HG03175 (cell line): ENCODE measurements around the gene PCGF3.
"Not testable (repeated sequence)": the region's sequence is repeated elsewhere in the genome, so short reads cannot be mapped to it uniquely, and the experiment has no call there.

ENCODE experiments used
- ATAC-seq: cut with Tn5 transposase; IDR thresholded peaks from one replicate; pipeline ENCODE4 v1.9.1; 2021; ENCODE audit warnings: mild to moderate bottlenecking, moderate library complexity; ENCODE audit not compliant: unreplicated experiment

Gene PCGF3

DNA sequence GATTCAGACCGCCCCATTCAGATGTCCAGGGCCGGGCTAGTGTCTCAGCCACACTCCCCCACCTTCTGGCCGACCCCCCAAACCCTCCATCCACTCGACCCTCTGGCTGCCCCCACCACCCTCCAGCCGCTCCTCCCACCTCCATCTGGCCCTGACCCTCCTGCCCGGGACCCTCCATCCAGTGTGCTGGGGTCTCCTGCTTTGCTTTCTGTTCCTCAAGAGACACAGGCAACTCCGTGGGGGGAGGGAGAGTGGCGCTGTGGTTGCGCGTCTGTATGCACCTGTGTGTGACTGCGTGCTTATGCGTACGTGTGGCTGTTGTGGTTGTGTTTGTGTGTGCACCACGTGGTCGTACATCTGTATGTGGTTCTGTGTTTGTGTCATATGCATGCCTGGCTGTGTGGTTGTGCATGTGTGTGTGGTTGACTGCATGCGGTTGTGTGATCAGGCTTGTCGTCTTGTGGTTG, 87.0 kb downstream of the PCGF3 start:
- no peak for ATAC-seq

DNA sequence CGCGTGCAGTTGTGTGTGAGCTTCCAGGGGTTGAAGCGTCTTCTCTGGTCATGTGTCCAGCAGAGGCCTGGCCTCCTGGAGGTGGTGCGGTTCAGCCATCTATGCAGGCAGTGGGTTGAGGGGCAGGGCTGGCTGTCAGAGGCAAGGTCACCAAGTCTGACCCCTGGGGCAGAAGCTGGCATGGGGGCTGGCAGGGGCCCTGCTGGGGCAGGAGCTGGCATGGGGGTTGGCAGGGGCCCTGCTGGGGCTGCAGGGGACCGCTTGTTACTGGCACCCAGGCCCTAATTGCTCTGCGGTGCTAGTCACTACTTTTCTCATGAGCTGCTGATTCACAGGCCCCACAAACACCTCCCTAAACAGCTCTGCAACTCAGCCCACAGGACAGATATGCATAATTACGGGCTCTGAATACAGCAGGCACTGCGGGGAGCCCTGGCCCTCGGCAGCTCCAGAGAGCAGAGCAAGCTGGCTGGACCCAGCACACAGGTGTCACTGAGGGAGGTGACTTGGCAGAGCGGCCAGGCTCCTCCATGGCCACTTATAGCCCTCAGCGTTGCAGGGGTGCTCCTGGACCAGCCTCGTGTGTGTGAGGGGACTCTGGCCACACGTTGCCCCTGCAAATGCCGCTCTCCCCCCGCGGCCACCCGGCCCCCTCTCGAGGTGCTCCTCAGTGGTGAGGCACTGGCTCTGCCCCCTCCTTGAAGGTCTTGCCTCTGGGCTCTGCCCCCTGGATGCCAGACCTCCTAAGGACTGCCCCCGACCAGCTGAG, 87.6 kb downstream of the PCGF3 start:
- ATAC-seq, result no peak

DNA sequence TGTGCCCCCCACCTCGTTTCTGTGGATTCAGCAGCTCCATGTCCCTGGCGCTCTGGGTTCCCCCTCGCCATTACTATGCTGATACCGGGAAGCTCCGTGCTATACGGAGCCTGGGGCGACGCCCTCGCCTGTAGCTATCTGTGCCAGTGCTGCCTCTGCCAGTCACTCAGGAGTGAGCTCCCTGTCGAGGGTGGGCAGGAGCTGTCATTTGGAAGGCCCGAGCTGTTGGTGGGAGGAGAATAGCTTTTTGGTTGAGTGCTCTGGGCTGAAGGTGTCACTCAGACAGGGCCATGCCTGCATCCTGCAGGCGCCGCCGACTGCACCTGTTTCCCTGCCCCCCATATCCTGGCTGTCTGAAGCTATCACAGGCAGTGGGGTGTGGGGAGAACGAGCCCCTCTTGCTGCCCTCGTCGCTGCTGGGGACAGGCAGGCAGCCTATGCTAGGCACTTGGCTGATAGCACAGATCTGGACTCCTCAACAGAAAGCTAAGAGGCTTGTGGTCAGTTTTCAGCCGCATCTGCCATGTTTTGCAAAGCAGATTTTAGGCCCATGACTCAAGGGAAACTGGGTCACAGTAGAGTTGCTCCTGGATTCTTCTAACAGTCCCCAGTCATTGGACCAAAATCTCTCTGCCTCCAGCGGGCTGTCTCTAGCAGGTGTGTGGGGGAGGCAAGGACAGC, 88.4 kb downstream of the PCGF3 start:
- no peak for ATAC-seq

DNA sequence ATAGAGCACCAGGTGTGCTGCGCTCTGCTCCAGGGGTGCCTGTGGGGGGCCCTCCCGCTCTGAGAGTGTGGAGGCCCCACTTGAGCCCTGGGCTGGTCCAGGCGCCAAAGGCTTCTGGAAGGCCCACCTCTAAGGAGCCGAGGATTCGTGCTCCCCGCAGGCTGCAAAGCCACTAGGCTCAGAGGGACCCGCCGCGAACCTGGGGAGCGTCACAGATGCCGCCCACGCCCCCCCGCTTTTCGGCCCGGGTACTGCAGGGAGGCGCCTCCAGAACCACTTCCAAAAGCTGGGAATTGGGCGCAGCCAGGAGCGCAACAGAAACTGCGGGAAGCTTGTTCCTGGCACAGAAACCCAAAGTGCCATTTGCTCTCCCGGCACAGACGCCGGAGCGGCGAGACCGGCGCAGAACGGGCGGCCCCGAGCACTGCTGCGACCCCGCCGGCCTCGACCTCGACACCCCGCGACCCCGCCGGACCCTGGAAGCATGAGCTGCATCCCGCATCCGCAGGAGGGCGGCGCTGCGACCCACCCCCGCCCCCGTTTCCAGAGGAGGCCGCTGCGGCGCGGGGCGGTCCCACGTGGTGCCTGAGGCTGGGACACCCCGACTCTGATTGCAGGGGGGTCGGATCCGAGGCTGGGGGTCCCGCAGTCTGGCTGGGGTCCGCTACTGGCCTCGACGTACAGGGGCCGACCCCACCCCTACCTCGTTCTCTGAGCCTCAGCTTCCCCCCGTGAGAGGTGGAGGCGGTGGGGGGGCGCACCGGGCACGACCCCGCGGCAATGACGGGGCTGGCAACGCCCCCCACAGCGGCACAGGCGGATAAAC, 89.5 kb downstream of the PCGF3 start:
- ATAC-seq, result no peak

DNA sequence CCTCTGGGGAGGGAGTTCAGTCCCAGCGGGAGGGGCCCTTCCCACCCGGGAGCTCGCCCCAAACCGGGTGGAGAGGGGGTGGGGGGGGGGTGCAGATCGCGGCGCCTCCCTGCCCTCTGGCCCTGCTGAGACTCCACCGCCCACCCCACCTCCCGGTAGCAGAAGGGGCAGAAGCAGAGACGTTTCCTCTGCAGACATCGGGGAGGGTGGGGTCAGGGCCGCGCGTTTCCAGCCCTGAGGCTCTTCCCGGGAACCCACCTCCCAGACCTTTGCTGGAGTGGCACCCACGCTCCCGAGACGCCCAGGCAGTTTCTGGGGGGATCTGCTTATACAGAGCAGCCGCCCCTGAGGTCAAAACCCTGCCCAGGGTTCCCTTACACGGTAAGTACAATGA, 90.1 kb downstream of the PCGF3 start:
- ATAC-seq, result no peak

DNA sequence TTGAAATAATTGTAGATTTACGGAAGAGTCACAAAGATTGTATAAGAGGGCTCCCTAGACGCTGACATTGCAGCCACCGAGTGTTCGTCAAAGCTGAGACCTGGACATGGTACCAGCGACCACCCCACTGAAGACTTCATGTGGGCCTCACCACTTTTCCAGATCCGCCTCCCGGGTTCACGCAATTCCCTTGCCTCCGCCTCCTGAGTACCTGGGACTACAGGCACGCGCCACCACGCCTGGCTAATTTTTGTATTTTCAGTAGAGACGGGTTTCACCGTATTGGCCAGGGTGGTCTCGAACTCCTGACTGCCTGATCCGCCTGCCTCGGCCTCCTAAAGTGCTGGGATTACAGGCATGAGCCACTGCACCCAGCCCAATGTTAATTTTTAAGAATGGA, 90.6 kb downstream of the PCGF3 start:
- no peak for ATAC-seq

DNA sequence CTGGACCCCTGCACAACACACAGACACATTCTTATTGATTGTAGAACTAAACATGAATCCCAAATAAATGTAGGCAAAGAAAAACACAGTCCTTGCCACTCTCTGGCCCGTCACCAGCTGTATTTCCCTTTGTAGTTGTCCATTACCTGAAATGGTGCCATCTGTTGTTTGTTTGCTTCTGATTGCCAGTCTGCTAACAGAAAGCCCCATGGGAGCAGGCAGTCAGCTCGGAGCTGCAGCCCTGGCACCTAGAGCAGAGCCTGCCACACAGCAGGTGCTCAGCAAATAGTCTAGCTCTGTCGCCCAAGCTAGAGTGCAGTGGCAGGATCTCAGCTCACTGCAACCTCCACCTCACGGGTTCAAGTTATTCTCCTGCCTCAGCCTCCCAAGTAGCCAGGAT, 91.4 kb downstream of the PCGF3 start:
- no peak for ATAC-seq

DNA sequence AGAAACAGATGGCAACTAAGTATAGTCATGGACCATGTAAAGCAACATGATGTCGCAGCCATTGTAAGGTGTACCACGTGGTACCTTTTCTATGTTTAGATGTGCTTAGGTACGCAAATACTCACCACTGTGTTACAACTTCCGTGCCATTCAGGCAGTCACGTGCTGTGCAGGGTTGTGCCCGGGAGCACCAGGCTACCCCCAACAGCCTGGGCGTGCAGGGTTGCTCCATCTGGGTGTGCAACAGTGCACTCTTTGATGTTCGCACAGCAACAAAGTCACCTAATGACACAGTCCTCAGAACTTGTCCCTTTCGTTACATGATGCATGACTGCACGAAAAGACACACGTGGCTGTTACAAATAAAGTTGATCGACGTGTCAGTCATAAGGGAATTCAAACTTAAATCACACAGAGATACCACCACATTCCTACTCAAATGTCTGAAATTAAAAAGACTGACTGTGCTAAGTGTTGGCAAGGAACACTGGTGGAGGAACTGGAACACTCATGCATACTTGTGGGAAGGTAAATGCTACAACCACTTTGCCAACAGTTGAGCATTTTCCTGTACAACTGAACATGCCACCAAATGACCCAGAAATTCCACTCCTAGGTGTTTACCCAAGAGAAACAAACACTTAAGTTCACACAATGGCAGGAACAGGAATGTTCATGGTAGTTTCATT, 95.9 kb downstream of the PCGF3 start:
- ATAC-seq, result no peak

DNA sequence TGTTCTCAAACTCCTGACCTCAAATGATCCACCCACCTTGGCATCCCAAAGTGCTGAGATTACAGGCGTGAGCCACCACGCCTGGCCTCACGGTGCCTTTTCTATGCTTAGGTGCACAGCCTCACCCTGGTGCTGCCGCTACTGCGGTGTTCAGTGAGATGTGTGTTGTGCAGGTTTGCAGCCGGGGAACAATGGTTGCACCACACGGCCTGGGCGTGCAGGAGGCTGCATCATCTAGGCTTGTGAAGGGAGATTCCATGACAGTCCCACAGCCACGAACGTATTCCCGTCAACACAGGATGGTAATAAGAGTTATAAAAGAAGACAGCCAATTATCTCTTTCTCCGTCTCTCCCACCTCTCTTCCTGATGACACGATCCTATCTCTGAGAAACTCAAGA, 98.3 kb downstream of the PCGF3 start:
- no peak for ATAC-seq

DNA sequence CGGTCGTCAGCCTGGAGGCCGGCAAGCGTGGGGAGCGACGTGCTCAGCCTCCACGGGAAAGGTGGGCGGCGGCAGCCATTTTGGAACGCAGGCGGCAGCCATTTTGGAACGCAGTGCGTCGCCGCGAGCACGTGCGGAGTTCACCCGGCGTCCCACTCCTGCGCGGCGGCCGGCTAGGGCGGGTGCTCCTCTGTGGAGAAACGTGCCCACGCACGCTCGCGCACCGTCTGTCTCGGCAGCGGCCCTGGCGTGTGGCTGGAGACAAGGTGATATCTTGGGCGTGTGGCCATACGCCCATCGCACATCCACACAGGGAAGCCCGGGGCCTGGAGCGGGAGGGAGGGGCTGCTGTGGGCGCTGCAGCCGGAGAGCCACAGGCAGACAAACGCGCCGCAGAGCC, 99.2 kb downstream of the PCGF3 start:
- ATAC-seq, result no peak

DNA sequence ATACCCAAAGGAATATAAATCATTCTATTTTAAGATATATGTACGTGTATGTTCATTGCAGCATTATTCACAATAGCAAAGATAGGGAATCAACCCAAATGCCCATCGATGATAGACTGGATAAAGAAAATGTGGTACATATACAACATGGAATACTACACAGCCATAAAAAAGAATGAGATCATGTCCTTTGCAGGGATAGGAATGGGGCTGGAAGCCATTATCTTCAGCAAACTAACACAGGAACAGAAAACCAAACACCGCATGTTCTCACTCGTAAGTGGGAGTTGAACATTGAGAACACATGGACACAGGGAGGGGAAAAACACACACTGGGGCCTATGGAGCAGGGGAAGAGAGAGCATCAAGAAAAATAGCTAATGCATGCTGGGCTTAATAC, 101.3 kb downstream of the PCGF3 start:
- ATAC-seq, result not testable (repeated sequence)

DNA sequence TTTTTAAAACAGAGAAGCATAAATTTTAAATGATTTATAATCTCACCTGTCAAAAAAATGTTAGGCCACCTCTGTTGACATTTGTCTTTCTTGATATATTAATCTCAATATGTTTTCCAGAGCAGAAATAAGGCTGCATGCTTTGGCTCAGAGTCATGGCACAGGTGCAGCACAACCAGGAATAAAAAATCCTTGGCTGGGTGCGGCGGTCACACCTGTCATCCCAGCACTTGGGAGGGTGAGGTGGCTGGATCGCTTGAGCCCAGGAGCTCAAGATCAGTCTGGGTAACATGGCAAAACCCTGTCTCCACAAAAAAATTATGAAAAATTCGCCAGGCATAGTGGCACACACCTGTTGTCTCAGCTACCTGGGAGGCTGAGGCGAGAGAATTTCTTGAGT, 102.2 kb downstream of the PCGF3 start:
- ATAC-seq, result no peak

DNA sequence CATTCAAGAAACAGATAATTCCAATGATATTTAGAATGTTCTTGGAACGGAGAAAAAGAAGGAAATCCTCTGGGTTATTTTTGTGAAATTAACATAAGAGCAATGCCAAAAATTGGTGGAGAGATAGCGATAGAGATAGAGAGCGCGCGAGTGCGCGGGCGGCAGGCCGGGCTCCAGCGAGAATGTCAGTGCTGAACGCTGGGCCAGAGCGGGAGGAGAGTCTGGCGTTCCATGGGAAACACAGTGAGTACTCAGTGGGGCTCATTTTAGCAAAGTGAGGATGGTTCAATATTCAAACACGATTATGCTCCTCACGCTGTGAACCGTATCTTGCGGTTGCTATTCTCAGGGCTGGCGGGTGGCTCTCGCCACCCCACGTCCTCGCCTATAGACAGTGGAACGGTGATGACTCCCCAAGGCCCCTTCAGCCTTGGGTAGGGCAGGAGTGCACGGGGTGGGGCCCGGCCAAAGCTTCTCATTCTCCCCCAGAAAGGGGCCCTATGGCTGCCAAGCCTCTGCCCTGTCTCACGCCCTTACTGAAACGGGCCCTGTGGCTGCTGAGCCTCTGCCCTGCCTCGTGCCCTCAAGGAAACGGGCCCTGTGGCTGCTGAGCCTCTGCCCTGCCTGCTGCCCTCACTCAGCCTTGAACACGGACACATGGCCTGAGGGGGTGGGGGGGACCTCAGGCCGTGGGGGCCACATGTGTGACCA, 103.4 kb downstream of the PCGF3 start:
- no peak for ATAC-seq

DNA sequence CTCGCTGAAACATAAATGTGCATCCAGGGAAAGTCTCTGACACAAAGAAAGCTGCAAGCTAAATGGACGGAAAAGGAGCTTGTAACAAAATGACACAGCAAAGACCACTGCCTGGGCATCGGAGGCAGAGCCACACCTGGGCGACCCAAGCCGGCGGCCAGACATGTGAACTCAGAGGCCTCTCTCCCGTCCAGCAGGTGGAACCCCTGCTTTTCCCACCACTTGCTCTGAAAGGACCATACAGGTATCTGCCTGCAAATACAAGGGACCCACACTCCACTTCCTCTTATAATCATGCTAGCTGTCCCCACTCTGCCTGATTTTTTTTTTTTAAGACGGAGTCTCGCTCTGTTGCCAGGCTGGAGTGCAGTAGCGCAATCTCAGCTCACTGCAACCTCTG, 108.3 kb downstream of the PCGF3 start:
- no peak for ATAC-seq

DNA sequence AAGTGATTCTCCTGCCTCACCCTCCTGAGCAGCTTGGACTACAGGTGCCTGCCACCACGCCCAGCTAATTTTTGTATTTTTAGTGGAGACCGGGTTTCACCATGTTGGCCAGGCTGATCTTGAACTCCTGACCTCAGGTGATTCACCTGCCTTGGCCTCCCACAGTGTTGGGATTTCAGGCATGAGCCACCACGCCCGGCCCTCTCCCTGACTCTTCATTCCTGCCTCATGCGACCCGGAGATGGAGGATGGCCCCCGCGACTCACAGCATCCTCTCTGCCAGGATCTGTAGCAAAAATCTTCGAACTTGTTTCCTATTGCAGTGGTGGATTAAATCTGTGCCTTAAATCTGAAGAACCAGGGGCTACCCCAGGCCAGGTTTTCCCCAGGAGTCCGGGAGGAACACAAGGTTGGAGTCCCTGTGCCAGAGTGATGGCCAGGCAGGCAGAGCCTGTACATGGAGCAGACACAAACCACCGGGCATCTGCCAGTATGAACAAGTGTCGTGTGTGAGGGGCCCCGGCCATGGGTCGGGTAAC, 108.7 kb downstream of the PCGF3 start:
- ATAC-seq, result no peak

DNA sequence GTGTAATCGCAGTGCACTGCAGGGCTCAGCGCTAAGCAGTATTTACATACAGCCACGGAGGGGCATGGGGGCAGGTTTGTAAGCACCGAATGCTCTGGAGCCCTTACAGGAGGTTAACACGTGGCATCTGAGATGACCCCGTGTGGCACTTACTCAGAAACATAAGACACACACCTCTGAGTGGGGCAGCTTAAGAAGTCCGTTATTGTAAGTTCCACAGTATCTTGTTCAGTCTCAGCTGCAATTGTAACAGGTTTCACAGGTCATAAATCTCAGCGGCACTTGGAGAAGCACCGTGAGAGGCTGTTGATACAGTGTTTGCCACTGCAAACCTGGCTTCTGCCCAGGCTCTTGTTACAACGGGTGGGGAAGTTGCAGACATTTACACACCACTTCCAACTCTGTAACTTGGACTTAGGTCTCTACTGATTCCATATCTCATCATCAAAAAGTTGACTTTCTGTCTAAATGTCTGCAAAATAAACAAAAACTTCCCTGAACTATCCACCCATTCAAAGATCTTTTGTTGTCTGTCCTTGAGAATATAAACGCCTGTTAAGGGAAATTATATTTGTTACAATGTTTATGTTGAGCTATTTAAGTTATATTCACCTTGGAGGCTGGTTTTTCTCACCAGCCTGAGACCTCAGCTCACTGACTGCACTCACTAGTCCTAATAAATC, 110.0 kb downstream of the PCGF3 start:
- no peak for ATAC-seq

DNA sequence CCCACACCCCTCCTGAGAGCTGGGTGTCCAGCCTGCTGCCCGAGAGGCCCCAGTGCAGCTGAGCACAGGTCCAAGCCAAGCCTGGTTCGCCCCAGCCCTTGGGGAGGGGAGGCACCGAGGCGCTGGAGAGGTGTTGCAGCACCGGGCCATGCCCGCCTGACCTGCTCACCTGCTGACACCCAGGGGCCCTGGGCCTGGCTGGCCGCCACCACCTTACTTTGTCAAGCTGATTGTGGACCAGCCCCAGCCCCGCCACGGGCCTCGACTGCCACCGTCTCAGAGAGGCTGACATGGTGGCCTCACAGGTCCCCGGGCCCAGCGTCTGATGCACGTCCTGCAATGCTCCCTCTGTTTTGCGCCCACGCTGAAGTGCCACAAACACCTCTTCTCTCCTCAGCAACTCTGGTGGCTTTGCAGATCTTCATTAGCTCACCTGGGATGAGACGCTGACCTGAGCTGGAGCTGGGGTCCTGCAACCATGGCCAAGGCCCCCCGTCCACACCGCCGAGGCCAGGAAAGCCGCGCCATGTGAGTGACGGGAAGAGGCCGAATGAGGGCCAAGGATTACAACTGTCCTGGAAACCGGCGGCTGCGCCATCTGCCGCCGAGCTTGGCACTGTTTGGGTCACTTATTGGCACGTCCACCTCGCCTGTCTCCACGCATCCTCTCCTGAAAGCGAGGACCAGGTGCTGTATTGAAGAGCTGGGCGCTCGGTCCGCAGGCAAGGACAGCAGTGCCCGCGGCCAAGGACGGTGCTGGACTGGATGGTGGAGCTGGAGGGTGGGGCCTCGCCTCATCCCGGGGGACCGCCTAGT, 112.7 kb downstream of the PCGF3 start:
- ATAC-seq, result no peak

DNA sequence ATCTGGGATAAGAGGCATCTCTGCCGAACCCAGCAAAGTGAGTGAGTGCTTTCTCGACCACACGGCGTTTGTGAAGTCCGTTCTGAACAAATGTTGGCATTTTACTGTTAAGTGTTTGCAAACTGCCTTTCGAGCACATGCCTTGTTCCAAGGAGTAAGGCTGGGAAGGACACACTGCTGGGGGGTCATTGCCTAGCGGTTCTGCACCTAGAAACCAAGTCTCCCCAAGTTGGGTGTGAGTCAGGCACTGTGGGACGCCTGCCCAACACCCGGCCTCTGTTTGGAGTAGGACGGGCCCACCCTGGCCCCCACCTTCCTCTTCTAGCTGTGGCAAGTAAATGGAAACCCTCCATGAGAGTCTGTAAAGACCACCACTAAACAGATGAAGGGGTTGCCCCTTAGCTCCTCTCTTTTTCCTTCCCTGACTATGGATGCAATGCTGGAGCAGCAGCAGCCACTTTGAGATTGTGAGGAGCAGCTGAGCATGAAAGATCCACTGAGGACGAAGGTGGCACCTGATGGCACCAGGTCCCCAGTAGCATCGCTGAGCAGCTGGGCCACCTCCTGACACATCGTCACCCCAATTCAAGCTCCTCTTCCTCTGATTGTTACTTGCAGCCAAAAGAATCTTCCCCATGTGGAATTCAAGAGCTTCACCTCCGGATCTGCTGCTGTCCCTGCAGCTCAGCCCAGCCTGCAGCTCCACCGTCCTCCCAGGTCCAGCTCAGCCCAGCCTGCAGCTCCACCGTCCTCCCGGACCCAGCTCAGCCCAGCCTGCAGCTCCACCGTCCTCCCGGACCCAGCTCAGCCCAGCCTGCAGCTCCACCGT, 114.0 kb downstream of the PCGF3 start:
- no peak for ATAC-seq
